ENCODE measurements around the gene STING1. TPM values are rescaled to one million over a fixed set of nuclear protein-coding genes. Genes with fewer than 3 reads are reported as not detected.

The STING1 gene
- total RNA-seq, 1 donor from 2014 or later: not detected

DNA sequence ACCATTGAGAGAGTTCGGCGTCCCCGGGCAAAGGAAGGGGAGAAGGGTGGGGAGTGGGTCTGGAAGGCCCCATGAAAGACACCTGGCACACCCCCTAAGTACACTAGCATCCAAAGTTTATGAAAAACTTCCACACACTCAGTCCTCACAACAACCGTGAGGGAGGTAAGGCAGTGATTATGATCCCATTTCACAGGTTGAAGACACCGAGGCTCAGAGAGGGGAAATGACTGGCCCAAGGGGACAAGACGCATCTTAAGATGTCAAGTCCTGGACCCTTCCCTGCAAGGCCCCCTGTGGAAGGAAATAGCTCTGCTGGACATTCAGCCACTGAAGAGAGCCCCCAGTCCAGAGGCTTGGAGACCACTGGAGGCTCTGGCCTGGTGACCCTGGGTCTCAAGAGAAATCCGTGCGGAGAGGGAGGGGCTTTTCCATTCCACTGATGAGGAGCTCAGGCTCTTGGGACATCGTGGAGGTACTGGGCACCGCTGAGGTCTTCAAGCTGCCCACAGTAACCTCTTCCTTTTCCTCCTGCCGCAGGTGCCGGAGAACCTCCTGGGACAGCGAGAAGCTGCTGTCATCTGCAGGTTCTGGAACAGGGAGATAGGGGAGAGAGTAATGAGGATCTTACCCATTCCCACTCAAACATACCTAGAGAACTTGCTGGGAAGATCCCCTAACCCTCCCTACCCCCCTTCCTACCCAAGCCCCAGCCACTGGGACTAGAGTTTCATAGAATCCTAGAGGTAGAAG, 6.5 kb downstream of the STING1 start:
- no peak overlapping the region for H3K4me3 Mint-ChIP-seq (ENCODE audit: unreplicated experiment)
- H3K27me3 Mint-ChIP-seq (ENCODE audit: unreplicated experiment): peaks cover 18% of the 10 kb centered on the region
- peaks cover 24% of the 10 kb centered on the region for H3K4me1 Mint-ChIP-seq (ENCODE audit: low read depth, unreplicated experiment)
- H3K27ac Mint-ChIP-seq (ENCODE audit: unreplicated experiment): no peak overlapping the region
- no peaks in the 10 kb centered on the region for H3K36me3 Mint-ChIP-seq (ENCODE audit: unreplicated experiment)
- TF ChIP-seq, protein P1, sequence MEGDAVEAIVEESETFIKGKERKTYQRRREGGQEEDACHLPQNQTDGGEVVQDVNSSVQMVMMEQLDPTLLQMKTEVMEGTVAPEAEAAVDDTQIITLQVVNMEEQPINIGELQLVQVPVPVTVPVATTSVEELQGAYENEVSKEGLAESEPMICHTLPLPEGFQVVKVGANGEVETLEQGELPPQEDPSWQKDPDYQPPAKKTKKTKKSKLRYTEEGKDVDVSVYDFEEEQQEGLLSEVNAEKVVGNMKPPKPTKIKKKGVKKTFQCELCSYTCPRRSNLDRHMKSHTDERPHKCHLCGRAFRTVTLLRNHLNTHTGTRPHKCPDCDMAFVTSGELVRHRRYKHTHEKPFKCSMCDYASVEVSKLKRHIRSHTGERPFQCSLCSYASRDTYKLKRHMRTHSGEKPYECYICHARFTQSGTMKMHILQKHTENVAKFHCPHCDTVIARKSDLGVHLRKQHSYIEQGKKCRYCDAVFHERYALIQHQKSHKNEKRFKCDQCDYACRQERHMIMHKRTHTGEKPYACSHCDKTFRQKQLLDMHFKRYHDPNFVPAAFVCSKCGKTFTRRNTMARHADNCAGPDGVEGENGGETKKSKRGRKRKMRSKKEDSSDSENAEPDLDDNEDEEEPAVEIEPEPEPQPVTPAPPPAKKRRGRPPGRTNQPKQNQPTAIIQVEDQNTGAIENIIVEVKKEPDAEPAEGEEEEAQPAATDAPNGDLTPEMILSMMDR (IDR thresholded peaks at IDR 0.05; ENCODE audit: partially characterized antibody, unreplicated experiment): no peak
- peaks cover 16% of the 10 kb centered on the region for H3K9me3 Mint-ChIP-seq (ENCODE audit: unreplicated experiment)
- DNase-seq: no peak

DNA sequence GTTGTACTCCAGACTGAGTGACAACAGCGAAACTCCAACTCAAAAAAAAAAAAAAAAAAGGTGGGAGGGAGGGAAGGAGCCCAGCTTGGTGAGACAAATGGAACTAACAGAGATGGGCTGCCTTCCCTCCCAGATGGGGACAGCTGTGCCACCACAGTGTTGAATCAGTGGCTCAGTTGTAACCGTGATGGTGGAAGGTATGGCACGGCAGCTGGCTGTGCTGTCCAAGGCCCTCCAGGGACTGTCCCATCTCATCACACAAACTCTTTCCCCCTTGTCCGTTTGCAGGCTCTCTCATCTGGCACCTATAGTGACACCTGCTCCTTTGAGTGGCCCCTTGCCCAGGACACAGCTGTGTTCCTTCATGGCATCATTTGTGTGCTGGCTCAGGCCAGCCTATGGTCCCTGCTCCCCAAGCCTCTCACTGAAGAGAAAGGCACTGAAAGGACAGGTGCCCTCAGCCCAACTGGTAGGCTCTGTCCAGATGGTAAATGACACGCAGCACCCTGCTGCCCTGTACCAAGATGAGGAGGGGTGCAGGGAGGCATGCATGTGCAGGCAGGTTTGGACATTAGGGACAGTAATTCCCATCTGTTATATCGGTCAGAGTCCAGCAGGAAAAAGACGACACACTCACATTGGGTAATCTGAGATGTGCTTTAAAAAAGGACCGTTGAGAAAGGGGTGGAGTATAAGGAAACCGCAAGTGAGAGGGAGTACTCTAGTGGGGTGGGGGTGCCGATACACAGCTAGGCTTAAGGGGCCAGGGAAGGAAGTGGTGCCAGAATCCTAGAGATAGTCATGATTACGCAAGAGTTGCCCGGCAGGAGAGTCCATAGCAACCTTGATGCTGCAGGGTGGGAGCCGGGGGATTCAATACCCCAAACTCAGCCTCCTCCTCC, 7.4 kb downstream of the STING1 start:
- Mint-ChIP-seq H3K27me3 (ENCODE audit: unreplicated experiment) (peaks cover 19% of the 10 kb centered on the region), H3K4me1 (ENCODE audit: low read depth, unreplicated experiment) (peaks cover 23% of the 10 kb centered on the region)

DNA sequence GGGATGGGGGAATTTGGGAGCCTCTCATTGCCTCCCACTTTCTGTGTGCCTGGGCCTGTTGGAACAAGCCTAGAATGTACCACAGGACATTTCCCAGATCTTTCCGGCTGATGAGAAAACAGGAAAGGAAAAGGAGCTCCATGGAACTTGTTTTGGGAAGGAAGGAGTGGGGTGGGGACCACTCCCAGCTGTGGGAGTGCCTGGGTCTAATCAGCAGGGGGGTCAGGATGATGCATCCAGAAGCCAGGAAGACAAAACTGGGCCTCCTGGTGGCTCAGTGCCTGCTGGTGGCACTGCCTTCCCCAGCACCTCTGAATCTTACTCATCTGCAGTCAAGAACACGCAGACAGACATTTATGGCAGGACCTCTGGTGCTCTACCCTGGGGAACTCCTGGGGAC, 9.0 kb downstream of the STING1 start:
- no peak for DNase-seq
- no peak overlapping the region for H3K4me3 Mint-ChIP-seq (ENCODE audit: unreplicated experiment)
- peaks cover 28% of the 10 kb centered on the region for H3K4me1 Mint-ChIP-seq (ENCODE audit: low read depth, unreplicated experiment)
- peaks cover 19% of the 10 kb centered on the region for H3K27me3 Mint-ChIP-seq (ENCODE audit: unreplicated experiment)
- peaks cover 16% of the 10 kb centered on the region for H3K9me3 Mint-ChIP-seq (ENCODE audit: unreplicated experiment)
- TF ChIP-seq, protein P1 (IDR thresholded peaks at IDR 0.05; ENCODE audit: partially characterized antibody, unreplicated experiment): no peak
- no peaks in the 10 kb centered on the region for H3K36me3 Mint-ChIP-seq (ENCODE audit: unreplicated experiment)
- no peak overlapping the region for H3K27ac Mint-ChIP-seq (ENCODE audit: unreplicated experiment)

More for the DNA sequence above, 7.4 kb downstream of the STING1 start:
- no peaks in the 10 kb centered on the region for H3K36me3 Mint-ChIP-seq (ENCODE audit: unreplicated experiment)
- H3K9me3 Mint-ChIP-seq (ENCODE audit: unreplicated experiment): peaks cover 16% of the 10 kb centered on the region
- peak overlapping the region; percentile 77 for H3K4me3 Mint-ChIP-seq (ENCODE audit: unreplicated experiment)
- peak overlapping the region; percentile 93 for H3K27ac Mint-ChIP-seq (ENCODE audit: unreplicated experiment)
- TF ChIP-seq, protein P1 (IDR thresholded peaks at IDR 0.05; ENCODE audit: partially characterized antibody, unreplicated experiment): no peak
- peak; percentile 78 for DNase-seq

DNA sequence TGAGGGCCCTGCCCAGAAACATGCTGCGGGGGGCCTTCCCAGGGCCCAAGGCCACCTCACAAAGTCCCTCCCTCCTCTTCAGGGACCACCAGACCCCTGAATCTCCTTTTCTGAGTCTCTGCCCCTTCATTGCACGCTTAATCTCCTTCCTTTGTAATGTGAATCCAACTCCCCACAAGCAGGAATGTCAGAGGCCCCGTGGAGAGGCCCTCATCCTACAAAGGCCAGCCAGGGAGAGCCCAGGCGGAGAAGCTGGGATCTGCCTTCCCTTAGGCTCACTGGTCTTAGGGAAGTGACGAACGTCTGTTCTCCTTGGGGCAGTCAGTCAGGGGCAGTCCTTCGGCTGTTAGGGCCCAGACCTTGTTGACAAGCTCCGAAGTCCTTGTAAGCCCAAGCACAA, 9.5 kb downstream of the STING1 start:
- no peak for DNase-seq

More for the DNA sequence above, 9.5 kb downstream of the STING1 start:
- no peak overlapping the region for H3K4me3 Mint-ChIP-seq (ENCODE audit: unreplicated experiment)
- TF ChIP-seq, protein P1 (IDR thresholded peaks at IDR 0.05; ENCODE audit: partially characterized antibody, unreplicated experiment): no peak
- peaks cover 16% of the 10 kb centered on the region for H3K9me3 Mint-ChIP-seq (ENCODE audit: unreplicated experiment)
- H3K36me3 Mint-ChIP-seq (ENCODE audit: unreplicated experiment): no peaks in the 10 kb centered on the region
- H3K27me3 Mint-ChIP-seq (ENCODE audit: unreplicated experiment): peaks cover 19% of the 10 kb centered on the region
- H3K4me1 Mint-ChIP-seq (ENCODE audit: low read depth, unreplicated experiment): peaks cover 32% of the 10 kb centered on the region
- H3K27ac Mint-ChIP-seq (ENCODE audit: unreplicated experiment): no peak overlapping the region

All from glutamatergic neuron (in vitro differentiated cells).